Chondrocyte (in vitro differentiated cells): ENCODE results near the gene PELI1. TPM values are rescaled to one million over a fixed set of nuclear protein-coding genes. Genes with fewer than 3 reads are reported as not detected.

Source experiments
- DNase-seq: peaks from one replicate; pipeline ENCODE4 v3.0.0; 2021; ENCODE audit warnings: mixed read lengths, low spot score
- H3K27ac Mint-ChIP-seq: one replicate; pipeline ENCODE4 v1.8.0; 2021; ENCODE audit warnings: mild to moderate bottlenecking, moderate library complexity, mixed read lengths; ENCODE audit not compliant: unreplicated experiment
- H3K27me3 Mint-ChIP-seq: 2 replicates; pipeline ENCODE4 v1.8.0; 2021; ENCODE audit warnings: low read depth, mixed read lengths
- H3K36me3 Mint-ChIP-seq: 2 replicates; pipeline ENCODE4 v1.8.0; 2021; ENCODE audit warnings: low read depth, mixed read lengths
- H3K4me1 Mint-ChIP-seq: 2 replicates; pipeline ENCODE4 v1.8.0; 2021; ENCODE audit warnings: low read depth, mild to moderate bottlenecking, mixed read lengths
- H3K4me3 Mint-ChIP-seq: one replicate; pipeline ENCODE4 v1.8.0; 2021; ENCODE audit warnings: mild to moderate bottlenecking, moderate library complexity, mixed read lengths; ENCODE audit not compliant: unreplicated experiment
- H3K9me3 Mint-ChIP-seq: 2 replicates; pipeline ENCODE4 v1.8.0; 2021; ENCODE audit warnings: low read depth, mixed read lengths
- CTCF ChIP-seq: fragments of 200-600 bp; sonication (generic); IDR thresholded peaks from 2 replicates; pipeline ENCODE4 v1.5.0; 2021; ENCODE audit warnings: antibody characterized with exemption, mild to moderate bottlenecking, moderate library complexity
- total RNA-seq: library from RNA; stranded (reverse); gene quantifications from 3 replicates; pipeline ENCODE4 v1.2.1, GENCODE V29; 2021

Gene PELI1
- total RNA-seq, 1 donor from 2014 or later = 24.4 TPM

- Mint-ChIP-seq H3K4me1 (peaks cover 6% of the 10 kb centered on the region), H3K27me3 (no peaks in the 10 kb centered on the region), H3K27ac (no peak overlapping the region), H3K36me3 (no peaks in the 10 kb centered on the region), H3K9me3 (no peaks in the 10 kb centered on the region), H3K4me3 (no peak overlapping the region)
- no peak for TF ChIP-seq CTCF
- DNase-seq = no peak
Measured at GRCh38 chr2:64045938-64046337, 98.3 kb downstream of the PELI1 start.

Other genes with a start within 250 kb of the PELI1 start
- gene VPS54, start 125.0 kb downstream of the PELI1 start, total RNA-seq = 14.1 to 18.5 TPM (median 15.0 TPM) in 3 replicates